Hepatocyte (in vitro differentiated cells): ENCODE results near the gene SRPK1.

Source experiments
- CTCF ChIP-seq: fragments of 200-600 bp; sonication (generic); IDR thresholded peaks from 2 replicates; pipeline ENCODE4 v1.5.1; 2016; ENCODE audit warnings: antibody characterized with exemption, mild to moderate bottlenecking; ENCODE audit not compliant: poor library complexity
- EZH2 ChIP-seq: fragments of 200-600 bp; sonication (generic); IDR thresholded peaks from 2 replicates; pipeline ENCODE4 v1.6.1; 2016; ENCODE audit warnings: antibody characterized with exemption, mild to moderate bottlenecking, borderline replicate concordance
- EZH2phosphoT487 ChIP-seq: fragments of 200-600 bp; sonication (generic); IDR thresholded peaks from one replicate; pipeline ENCODE4 v1.6.1; 2018; ENCODE audit warnings: antibody characterized with exemption, mild to moderate bottlenecking, low read depth, moderate library complexity; ENCODE audit not compliant: unreplicated experiment, severe bottlenecking

- TF ChIP-seq CTCF (no peak), EZH2 (no peak), EZH2phosphoT487 (no peak)
These were observed 119.8 kb downstream of the SRPK1 start for GRCh38 chr6:35801148-35801547.
